ENCODE measurements around the gene ADARB2.
"Not testable (repeated sequence)": the region's sequence is repeated elsewhere in the genome, so short reads cannot be mapped to it uniquely, and the experiment has no call there.

The ADARB2 gene

GRCh38 chr10:1367938-1368841 is 369.1 kb downstream of the ADARB2 start:
- DNase-seq (ENCODE audit: low read depth), result no peak

- no peak for DNase-seq (ENCODE audit: low read depth)
Measured at GRCh38 chr10:1366811-1367425, 370.4 kb downstream of the ADARB2 start.

- no peak for DNase-seq (ENCODE audit: low read depth)
Measured at GRCh38 chr10:1366322-1366691, 371.0 kb downstream of the ADARB2 start.

GRCh38 chr10:1365540-1366321 is 371.6 kb downstream of the ADARB2 start:
- DNase-seq (ENCODE audit: low read depth), result no peak

GRCh38 chr10:1364151-1364910 is 373.0 kb downstream of the ADARB2 start:
- DNase-seq (ENCODE audit: low read depth), result no peak

- no peak for DNase-seq (ENCODE audit: low read depth)
Measured at GRCh38 chr10:1363446-1364121, 373.7 kb downstream of the ADARB2 start.

GRCh38 chr10:1362589-1363445 is 374.5 kb downstream of the ADARB2 start:
- DNase-seq (ENCODE audit: low read depth), result no peak

- no peak for DNase-seq (ENCODE audit: low read depth)
Measured at GRCh38 chr10:1361411-1362105, 375.8 kb downstream of the ADARB2 start.

GRCh38 chr10:1360558-1361164 is 376.7 kb downstream of the ADARB2 start:
- no peak for DNase-seq (ENCODE audit: low read depth)

- no peak for DNase-seq (ENCODE audit: low read depth)
Measured at GRCh38 chr10:1360011-1360557, 377.2 kb downstream of the ADARB2 start.

GRCh38 chr10:1359626-1359955 is 377.7 kb downstream of the ADARB2 start:
- no peak for DNase-seq (ENCODE audit: low read depth)

GRCh38 chr10:1358860-1359625 is 378.3 kb downstream of the ADARB2 start:
- DNase-seq (ENCODE audit: low read depth), result no peak

GRCh38 chr10:1358147-1358546 is 379.2 kb downstream of the ADARB2 start:
- no peak for DNase-seq (ENCODE audit: low read depth)

- no peak for DNase-seq (ENCODE audit: low read depth)
Measured at GRCh38 chr10:1356349-1356748, 381.0 kb downstream of the ADARB2 start.

- no peak for DNase-seq (ENCODE audit: low read depth)
Measured at GRCh38 chr10:1354809-1355710, 382.3 kb downstream of the ADARB2 start.

GRCh38 chr10:1352296-1352695 is 385.0 kb downstream of the ADARB2 start:
- not testable (repeated sequence) for DNase-seq (ENCODE audit: low read depth)

- DNase-seq (ENCODE audit: low read depth), result no peak
Measured at GRCh38 chr10:1348773-1349050, 388.6 kb downstream of the ADARB2 start.
